Measurements from ENCODE around the gene CCDC102A.

CCDC102A gene

DNA sequence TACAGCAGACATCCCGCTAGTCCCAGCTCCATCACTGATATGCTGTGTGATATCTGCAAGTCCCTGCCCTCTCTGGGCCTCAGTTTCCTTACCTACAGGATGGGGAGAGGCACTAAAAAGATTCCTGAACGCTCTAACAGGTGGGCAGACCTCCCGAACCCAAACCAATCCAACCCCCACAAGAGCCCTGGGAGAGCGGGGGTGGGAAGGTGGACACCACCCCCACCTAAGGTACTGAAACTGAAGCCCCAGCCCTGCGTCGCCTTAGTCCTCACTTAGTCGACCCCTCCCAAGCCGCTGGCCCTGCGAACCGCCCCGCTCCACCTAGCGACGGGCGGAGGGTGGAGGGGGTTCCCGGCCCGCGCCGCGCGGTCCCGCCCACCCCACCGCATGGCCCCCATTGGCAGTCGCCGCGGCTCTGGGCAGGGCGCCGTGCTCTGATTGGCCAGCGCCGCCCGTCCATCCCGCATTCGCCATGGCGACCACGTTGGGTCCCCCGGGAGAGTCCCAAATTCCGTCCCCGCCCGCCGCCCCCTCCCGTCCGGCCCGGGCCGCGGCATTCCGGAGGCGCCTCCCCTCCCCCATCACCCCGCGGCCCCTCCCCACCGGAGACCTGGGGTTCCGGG, 578 bp downstream of the CCDC102A start:
- TF ChIP-seq, protein P1, sequence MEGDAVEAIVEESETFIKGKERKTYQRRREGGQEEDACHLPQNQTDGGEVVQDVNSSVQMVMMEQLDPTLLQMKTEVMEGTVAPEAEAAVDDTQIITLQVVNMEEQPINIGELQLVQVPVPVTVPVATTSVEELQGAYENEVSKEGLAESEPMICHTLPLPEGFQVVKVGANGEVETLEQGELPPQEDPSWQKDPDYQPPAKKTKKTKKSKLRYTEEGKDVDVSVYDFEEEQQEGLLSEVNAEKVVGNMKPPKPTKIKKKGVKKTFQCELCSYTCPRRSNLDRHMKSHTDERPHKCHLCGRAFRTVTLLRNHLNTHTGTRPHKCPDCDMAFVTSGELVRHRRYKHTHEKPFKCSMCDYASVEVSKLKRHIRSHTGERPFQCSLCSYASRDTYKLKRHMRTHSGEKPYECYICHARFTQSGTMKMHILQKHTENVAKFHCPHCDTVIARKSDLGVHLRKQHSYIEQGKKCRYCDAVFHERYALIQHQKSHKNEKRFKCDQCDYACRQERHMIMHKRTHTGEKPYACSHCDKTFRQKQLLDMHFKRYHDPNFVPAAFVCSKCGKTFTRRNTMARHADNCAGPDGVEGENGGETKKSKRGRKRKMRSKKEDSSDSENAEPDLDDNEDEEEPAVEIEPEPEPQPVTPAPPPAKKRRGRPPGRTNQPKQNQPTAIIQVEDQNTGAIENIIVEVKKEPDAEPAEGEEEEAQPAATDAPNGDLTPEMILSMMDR (IDR thresholded peaks at IDR 0.05; ENCODE audit: poor library complexity, severe bottlenecking), result peak; percentile 11
- DNase-seq (ENCODE audit: low spot score) (peak; percentile 93), ATAC-seq (ENCODE audit: low read depth) (peak; percentile 97)
- peak overlapping the region; percentile 60 for H3K27ac ChIP-seq (ENCODE audit: poor library complexity, severe bottlenecking)
- H3K36me3 ChIP-seq (ENCODE audit: low read depth), result no peaks in the 10 kb centered on the region
- H3K4me1 ChIP-seq (ENCODE audit: insufficient read depth, poor library complexity, severe bottlenecking), result no peaks in the 10 kb centered on the region
- H3K9me3 ChIP-seq (ENCODE audit: severe bottlenecking), result no peaks in the 10 kb centered on the region
- H3K4me3 ChIP-seq (ENCODE audit: severe bottlenecking), result peak overlapping the region; percentile 66
- H3K27me3 ChIP-seq (ENCODE audit: insufficient read depth, poor library complexity, severe bottlenecking), result no peaks in the 10 kb centered on the region

DNA sequence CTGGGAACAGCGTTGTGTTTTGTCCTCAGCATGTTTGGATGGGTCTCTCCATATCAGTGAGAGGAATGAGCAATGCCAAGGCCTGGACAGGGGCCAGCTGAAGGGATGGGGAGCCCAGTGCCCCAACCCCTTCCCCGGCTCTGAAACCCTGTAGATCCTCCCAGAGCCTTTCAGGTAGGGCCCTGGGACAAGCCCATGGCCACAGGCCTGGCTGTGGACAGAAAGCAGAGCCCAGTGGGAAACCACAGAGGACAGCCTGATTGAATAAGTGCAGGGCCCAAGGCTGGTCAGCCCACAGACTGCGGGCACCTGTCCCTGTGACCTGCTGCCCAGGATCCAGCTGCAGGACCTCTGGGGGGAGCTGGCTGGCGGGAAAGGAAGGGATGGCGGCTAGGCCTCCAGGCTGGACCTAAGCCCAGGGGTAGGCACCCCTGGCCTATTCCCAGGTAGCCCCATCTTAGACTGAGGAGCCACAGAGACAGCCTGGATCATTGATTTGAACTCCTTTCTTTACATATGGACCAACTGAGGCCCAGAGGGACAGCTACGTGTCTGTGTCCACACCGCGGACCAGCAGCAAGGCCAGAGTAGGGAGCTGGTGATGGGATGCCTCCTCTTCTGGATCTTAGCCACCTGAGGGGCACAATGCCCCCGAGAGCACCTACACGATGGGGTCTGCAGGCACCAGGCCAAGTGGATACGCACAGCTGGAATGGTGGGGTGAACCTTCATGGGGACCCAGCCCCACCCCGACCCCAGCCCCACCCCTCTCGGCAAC, 1.3 kb downstream of the CCDC102A start:
- Histone ChIP-seq H3K4me3 (ENCODE audit: severe bottlenecking) (peak overlapping the region; percentile 66), H3K9me3 (ENCODE audit: severe bottlenecking) (no peaks in the 10 kb centered on the region), H3K27me3 (ENCODE audit: insufficient read depth, poor library complexity, severe bottlenecking) (no peaks in the 10 kb centered on the region), H3K36me3 (ENCODE audit: low read depth) (no peaks in the 10 kb centered on the region), H3K27ac (ENCODE audit: poor library complexity, severe bottlenecking) (peak overlapping the region; percentile 60), H3K4me1 (ENCODE audit: insufficient read depth, poor library complexity, severe bottlenecking) (peaks cover 4% of the 10 kb centered on the region)
- DNase-seq (ENCODE audit: low spot score), result peak; percentile 57
- ATAC-seq (ENCODE audit: low read depth), result no peak
- TF ChIP-seq, protein P1 (IDR thresholded peaks at IDR 0.05; ENCODE audit: poor library complexity, severe bottlenecking), result no peak

DNA sequence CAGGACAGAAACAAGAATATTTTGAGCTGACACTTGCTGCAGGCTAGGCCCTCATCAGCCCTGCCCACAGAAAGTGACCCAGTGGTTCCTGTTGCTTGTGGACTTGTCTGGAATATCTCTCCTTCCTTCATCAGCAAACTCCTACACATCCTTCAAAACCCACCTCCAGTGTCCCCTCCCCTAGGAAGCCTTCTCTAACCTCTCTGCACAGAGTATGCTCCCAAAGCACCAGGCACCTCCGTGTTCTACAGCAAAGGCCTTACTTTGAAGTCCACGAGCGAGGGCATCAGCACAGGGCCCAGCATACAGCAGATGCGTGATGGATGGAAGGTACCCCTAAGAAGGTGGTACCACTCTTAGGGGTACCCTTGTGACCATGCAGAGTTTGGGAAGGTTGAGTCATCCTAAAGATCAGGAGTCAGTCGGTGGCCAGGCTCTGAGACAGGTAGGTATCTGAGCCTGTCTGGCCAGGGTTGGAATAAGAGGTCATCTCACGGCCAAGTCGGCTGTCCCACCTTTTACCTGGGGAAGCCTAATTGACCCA, 2.0 kb downstream of the CCDC102A start:
- DNase-seq (ENCODE audit: low spot score) (peak; percentile 15), ATAC-seq (ENCODE audit: low read depth) (no peak)
- Histone ChIP-seq H3K4me3 (ENCODE audit: severe bottlenecking) (no peak overlapping the region), H3K36me3 (ENCODE audit: low read depth) (no peaks in the 10 kb centered on the region), H3K4me1 (ENCODE audit: insufficient read depth, poor library complexity, severe bottlenecking) (peaks cover 9% of the 10 kb centered on the region), H3K9me3 (ENCODE audit: severe bottlenecking) (no peaks in the 10 kb centered on the region), H3K27ac (ENCODE audit: poor library complexity, severe bottlenecking) (no peak overlapping the region), H3K27me3 (ENCODE audit: insufficient read depth, poor library complexity, severe bottlenecking) (no peaks in the 10 kb centered on the region)
- TF ChIP-seq, protein P1 (IDR thresholded peaks at IDR 0.05; ENCODE audit: poor library complexity, severe bottlenecking), result no peak

DNA sequence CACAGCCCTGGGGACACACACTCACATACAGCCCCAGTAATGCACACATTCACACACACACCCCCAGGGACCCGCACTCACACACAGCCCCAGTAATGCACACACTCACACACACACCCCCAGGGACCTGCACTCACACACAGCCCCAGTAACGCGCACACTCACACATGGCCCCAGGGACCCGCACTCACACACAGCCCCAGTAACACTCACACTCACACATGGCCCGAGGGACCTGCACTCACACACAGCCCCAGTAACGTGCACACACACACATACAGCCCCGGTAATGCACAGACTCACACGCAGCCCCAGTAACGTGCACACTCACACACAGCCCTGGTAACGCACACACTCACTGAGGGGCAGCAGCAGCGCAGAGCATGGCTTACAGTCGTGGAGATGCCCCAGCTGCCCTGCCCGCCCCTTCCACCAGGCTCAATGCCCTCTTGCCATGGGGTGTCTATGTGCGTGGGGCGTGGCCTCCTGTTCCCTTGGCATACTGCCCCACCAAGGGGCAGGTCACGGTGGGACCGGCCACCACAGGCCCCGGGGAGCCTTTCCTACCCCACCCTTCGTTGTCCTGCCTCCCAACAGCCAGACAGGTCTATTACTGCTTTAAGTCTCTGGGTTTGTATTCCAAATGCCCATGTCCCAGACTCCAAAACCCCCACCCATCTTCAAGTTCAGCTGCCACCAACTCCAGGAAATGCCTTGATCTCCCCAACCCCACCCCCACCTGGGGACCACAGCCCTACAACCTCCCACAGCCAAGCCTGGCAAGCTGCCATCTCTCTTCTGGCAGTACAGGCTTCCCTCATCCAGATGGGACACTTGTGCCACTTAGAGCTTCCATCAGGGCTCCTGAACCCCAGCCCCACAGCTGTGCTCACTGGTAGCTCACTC, 2.7 kb downstream of the CCDC102A start:
- DNase-seq (ENCODE audit: low spot score), result peak; percentile 64
- Histone ChIP-seq H3K27ac (ENCODE audit: poor library complexity, severe bottlenecking) (no peak overlapping the region), H3K4me1 (ENCODE audit: insufficient read depth, poor library complexity, severe bottlenecking) (peaks cover 9% of the 10 kb centered on the region)

More for the DNA sequence above, 2.7 kb downstream of the CCDC102A start:
- TF ChIP-seq, protein P1 (IDR thresholded peaks at IDR 0.05; ENCODE audit: poor library complexity, severe bottlenecking), result no peak
- Histone ChIP-seq H3K4me3 (ENCODE audit: severe bottlenecking) (no peak overlapping the region), H3K36me3 (ENCODE audit: low read depth) (no peaks in the 10 kb centered on the region), H3K9me3 (ENCODE audit: severe bottlenecking) (no peaks in the 10 kb centered on the region), H3K27me3 (ENCODE audit: insufficient read depth, poor library complexity, severe bottlenecking) (no peaks in the 10 kb centered on the region)
- no peak for ATAC-seq (ENCODE audit: low read depth)

Data from RWPE2 (cell line).